Measurements from ENCODE around the gene NMU.

Gene NMU

DNA sequence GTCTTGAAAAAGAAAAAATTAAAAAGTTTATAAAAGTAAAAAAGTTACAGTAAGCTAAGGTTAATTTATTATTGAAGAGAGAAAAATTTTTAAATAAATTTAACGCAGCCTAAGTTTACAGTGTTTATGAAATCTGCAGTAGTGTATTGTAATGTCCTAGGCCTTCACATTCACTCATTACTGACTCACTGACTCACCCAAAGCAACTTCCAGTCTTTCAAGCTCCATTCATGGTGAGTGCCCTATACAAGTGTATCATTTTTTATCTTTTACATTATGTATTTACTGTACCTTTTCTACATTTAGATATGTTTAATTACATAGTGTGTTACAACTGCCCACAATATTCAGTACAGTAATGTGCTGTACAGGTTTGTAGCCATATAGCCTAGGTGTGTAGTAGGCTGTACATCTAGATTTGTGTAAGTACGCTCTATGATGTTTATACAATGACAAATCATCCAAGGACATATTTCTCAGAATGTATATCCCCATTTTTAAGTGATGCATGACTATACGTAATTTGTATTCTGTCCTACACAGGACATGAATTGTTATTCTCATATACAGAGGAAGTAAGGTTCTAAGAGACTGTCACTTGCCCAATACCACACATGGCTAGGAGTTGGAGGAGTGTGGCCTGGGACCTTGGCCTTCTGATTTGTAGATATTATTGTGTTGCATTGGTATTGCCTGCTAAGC lies 24.6 kb downstream of the NMU start:
- TF ChIP-seq, protein P1, sequence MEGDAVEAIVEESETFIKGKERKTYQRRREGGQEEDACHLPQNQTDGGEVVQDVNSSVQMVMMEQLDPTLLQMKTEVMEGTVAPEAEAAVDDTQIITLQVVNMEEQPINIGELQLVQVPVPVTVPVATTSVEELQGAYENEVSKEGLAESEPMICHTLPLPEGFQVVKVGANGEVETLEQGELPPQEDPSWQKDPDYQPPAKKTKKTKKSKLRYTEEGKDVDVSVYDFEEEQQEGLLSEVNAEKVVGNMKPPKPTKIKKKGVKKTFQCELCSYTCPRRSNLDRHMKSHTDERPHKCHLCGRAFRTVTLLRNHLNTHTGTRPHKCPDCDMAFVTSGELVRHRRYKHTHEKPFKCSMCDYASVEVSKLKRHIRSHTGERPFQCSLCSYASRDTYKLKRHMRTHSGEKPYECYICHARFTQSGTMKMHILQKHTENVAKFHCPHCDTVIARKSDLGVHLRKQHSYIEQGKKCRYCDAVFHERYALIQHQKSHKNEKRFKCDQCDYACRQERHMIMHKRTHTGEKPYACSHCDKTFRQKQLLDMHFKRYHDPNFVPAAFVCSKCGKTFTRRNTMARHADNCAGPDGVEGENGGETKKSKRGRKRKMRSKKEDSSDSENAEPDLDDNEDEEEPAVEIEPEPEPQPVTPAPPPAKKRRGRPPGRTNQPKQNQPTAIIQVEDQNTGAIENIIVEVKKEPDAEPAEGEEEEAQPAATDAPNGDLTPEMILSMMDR (IDR thresholded peaks at IDR 0.05; ENCODE audit: low read depth, low read length) = no peak
- DNase-seq (ENCODE audit: low read depth in 2 of 2) = peak in 1 of 2 donors; percentile 50
- no peak overlapping the region for H3K4me3 ChIP-seq (replicated peaks in 1 of 2; ENCODE audit: low read depth in 2 of 2, low read length in 2 of 2)

DNA sequence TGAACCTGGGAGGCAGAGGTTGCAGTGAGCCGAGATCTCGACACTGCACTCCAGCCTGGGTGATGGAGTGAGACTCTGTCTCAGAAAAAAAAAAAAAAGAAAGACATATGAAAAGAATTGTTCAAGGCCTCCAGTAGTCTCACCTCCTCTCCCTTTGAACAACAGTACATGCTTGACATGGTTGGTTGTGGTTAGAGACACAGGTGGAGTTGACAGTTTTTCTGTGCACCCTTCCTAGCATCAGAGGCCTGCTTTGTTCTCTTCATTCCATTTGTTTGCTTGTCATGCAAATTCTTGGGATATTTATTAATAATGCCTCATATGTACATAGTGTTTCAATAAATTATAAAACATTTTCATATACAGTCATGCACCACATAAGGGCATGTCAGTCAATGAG lies 25.7 kb downstream of the NMU start:
- DNase-seq (ENCODE audit: low read depth in 2 of 2) = no peak
- TF ChIP-seq, protein P1 (IDR thresholded peaks at IDR 0.05; ENCODE audit: low read depth, low read length) = no peak
- H3K4me3 ChIP-seq (replicated peaks in 1 of 2; ENCODE audit: low read depth in 2 of 2, low read length in 2 of 2) = no peak overlapping the region

GRCh38 chr4:55609393-55609866 lies 26.7 kb downstream of the NMU start:
- DNase-seq (ENCODE audit: low read depth in 2 of 2) = peak; percentile 32 to 75
- no peak overlapping the region for H3K4me3 ChIP-seq (replicated peaks in 1 of 2; ENCODE audit: low read depth in 2 of 2, low read length in 2 of 2)
- TF ChIP-seq, protein P1 (IDR thresholded peaks at IDR 0.05; ENCODE audit: low read depth, low read length) = no peak

DNA sequence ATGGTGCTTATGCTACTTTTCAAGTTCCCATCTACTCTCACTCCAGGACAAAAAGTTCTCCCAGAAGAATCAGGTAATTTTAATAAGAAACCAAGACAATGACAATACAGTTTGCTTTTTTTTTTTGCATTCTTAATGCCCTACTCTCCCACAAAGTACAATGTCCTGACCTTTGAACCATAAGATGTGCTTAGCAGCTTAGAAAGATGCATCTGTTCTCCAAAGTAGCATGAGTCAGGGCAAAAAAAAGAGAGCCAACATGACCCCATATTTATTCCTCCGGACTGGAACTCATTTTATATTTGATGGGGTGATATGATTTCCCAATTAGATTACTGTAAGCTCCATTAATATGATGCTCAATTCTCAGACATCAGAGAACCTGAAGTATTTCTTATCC lies 27.5 kb downstream of the NMU start:
- H3K4me3 ChIP-seq (replicated peaks in 1 of 2; ENCODE audit: low read depth in 2 of 2, low read length in 2 of 2) = no peak overlapping the region
- TF ChIP-seq, protein P1 (IDR thresholded peaks at IDR 0.05; ENCODE audit: low read depth, low read length) = no peak
- DNase-seq (ENCODE audit: low read depth in 2 of 2) = peak in 1 of 2 donors; percentile 13

DNA sequence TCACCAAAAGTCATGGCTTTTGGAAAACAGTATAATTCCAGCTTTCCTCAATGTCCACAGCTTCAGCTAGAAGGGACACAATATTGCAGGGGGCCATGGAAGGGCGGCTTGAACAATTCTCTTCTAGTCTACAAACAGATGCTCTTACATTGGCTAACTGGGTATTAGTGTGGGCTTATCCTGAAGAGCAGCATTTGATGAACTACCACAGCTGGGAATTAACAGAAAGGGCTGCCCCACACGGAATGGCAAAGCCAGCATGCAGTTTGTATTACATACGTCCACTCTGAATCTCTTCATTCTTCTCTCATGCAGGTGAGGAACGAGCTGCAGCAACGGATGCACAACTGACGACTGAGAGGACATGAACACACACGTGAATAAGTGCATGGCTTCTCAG lies 31.1 kb downstream of the NMU start:
- TF ChIP-seq, protein P1 (IDR thresholded peaks at IDR 0.05; ENCODE audit: low read depth, low read length) = no peak
- no peak for DNase-seq (ENCODE audit: low read depth in 2 of 2)
- H3K4me3 ChIP-seq (replicated peaks in 1 of 2; ENCODE audit: low read depth in 2 of 2, low read length in 2 of 2) = no peak overlapping the region

DNA sequence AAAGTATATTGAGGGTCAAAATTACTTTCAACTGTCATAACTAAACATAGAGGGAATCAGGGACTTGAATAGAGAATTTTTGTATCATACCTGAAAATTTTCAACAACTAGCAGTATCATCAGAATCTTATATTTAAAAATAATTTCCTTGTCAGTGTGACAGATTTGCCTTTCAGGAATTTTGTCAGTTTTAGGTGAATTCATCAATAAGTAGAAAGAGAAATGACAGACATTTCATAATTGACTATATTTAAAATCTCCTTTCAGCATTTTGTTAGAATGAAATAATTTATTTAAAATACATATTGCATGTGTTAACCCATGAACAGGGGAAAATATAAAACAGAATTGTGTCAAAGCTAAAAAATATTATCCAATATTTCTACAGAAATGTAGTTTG lies 35.5 kb downstream of the NMU start:
- H3K4me3 ChIP-seq (replicated peaks in 1 of 2; ENCODE audit: low read depth in 2 of 2, low read length in 2 of 2) = no peak overlapping the region
- DNase-seq (ENCODE audit: low read depth in 2 of 2) = no peak
- TF ChIP-seq, protein P1 (IDR thresholded peaks at IDR 0.05; ENCODE audit: low read depth, low read length) = no peak

DNA sequence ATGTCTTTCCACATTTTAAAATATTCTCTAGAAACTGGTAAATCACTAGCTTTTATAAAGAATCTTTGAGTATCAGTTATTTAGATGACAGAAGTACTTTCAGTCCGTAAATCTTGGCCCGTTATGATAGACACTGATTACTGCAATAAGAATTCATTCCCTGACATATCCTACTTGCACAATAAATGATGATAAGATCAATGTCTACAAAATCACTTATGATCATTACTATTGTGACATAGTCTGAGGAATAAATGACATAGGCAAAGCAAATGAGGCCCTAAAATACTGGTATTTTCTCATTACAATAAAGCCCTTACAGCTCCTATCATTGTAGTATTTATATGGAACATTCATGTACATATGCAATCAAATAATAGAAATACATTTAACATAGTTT lies 37.5 kb downstream of the NMU start:
- H3K4me3 ChIP-seq (replicated peaks in 1 of 2; ENCODE audit: low read depth in 2 of 2, low read length in 2 of 2) = no peak overlapping the region
- DNase-seq (ENCODE audit: low read depth in 2 of 2) = no peak
- TF ChIP-seq, protein P1 (IDR thresholded peaks at IDR 0.05; ENCODE audit: low read depth, low read length) = no peak
